Activated CD8-positive, alpha-beta memory T cell treated with anti-CD3 and anti-CD28 coated beads, Interleukin-2, amount 10 ng/mL, durations not matched to agents 7 days and 5 days (primary cell): ENCODE measurements around the gene SMC2. TPM values are rescaled to one million over a fixed set of nuclear protein-coding genes. Genes with fewer than 3 reads are reported as not detected.

Source experiments
- ATAC-seq: fragments of 150-1000 bp; cut with Tn5 transposase; one replicate; pipeline ENCODE4 v1.10.0; 2021; ENCODE audit warnings: moderate library complexity
- CTCF ChIA-PET: fragments of 350-600 bp; sonication (Branson Sonifier 250); formaldehyde crosslinking; loops from one replicate; lab custom pipeline; 2021; ENCODE audit warnings: antibody characterized with exemption; lab: Charles Lee
- DNase-seq: peaks from one replicate; pipeline ENCODE4 v3.0.0-alpha.2; 2020
- H3K27ac Mint-ChIP-seq: one replicate; pipeline ENCODE4 v1.8.0; 2021; ENCODE audit warnings: mild to moderate bottlenecking, mixed read lengths
- H3K27me3 Mint-ChIP-seq: one replicate; pipeline ENCODE4 v1.8.0; 2021; ENCODE audit warnings: mixed read lengths
- H3K36me3 Mint-ChIP-seq: one replicate; pipeline ENCODE4 v1.8.0; 2021; ENCODE audit warnings: mild to moderate bottlenecking, mixed read lengths
- H3K4me1 Mint-ChIP-seq: one replicate; pipeline ENCODE4 v1.8.0; 2021; ENCODE audit warnings: mixed read lengths
- H3K4me3 Mint-ChIP-seq: one replicate; pipeline ENCODE4 v1.8.0; 2021; ENCODE audit warnings: mild to moderate bottlenecking, moderate library complexity, mixed read lengths
- H3K9me3 Mint-ChIP-seq: one replicate; pipeline ENCODE4 v1.8.0; 2022; ENCODE audit warnings: low read depth, mixed read lengths
- total RNA-seq, 2 experiments: library from RNA; stranded (reverse); gene quantifications; one replicate each; pipeline ENCODE4 v1.2.3, GENCODE V29; 2021

The SMC2 gene
- 10 to 100 TPM; 60.0 to 68.8 TPM for total RNA-seq

DNA sequence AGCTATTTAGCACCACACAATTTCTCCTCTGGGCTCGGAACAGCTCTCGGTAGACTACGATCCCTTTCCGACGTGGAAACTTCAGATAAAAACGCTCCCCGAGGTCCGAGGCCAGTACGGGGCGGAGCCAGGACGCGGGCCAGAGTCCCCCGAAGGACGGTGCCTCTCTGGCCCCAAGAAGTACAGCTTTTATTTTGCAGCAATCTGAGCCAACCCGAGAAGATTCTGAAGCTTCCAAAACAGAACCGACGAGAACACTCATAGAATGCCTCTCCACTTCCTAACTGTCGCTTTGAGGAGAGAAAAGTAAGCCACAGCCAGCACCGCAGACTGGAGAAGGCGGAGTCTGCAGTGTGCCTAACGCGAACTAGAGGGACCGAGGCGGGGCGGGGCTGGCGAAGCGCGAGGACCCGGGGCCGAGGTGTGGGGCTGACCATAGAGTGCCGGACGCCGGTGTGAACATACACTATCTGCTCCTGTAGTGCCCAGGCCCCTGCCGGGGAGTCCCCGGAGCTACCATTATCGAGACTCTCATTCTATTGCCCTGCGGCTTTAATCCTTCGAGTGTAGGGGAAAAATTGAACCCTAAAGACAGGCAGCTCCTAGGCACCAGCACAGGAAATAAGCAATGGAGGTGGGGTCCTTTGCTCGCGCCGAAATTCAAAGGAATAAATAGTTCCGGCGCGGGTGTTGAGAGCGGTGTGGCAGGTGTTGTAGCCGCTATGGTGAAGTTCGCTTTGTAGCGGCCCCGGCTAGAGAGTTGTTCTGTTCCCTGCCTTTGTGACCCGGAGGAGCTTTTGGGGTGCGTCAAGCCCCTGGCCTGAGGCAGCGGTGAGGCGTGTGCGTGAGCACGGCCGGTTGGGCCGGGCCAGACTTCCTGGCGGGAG, at the start of gene SMC2:
TSS of gene SMC2 (plus strand) at position 663 of the 887 bp plus-strand sequence. CDS start 1,076 bp downstream, outside the sequence.
- Mint-ChIP-seq H3K4me3 (peak within 1 kb of the TSS; percentile 91), H3K4me1 (peaks cover 44% of the 10 kb centered on the region), H3K9me3 (no peaks in the 10 kb centered on the region), H3K27me3 (no peaks in the 10 kb centered on the region), H3K27ac (peak within 1 kb of the TSS; percentile 98), H3K36me3 (peaks cover 23% of the 10 kb centered on the region)
- DNase-seq (peak; percentile 95), ATAC-seq (peak; percentile 94)
- CTCF ChIA-PET = interaction anchor here (1.2 to 1.4 kb wide), 2 partner anchors 57 to 650 kb away, joined by 3 read pairs; no protein-coding TSS in a partner anchor

DNA sequence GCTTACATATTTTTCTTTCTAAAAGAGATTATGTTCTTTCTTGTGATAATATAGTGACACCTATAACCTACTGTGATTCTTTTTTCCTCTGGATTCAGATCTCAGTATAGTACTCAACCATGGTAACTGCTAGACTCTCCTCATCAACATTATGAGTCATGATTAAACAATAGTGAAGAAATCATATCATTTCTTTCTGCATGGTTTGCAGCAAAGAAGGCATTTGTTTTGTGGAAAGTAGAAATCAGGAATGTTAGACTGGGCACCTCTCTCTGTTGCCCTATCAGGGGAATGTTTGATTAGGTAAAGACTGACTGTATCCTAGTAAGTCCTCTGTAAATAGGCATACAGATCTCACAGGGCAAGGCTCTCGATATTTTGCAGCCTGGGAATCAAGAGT, 25.6 kb upstream of the SMC2 start:
- Mint-ChIP-seq H3K27me3 (peaks cover 2% of the 10 kb centered on the region), H3K27ac (no peak overlapping the region), H3K9me3 (no peaks in the 10 kb centered on the region), H3K36me3 (no peaks in the 10 kb centered on the region), H3K4me3 (no peak overlapping the region), H3K4me1 (no peaks in the 10 kb centered on the region)
- CTCF ChIA-PET = no interaction called here
- no peak for ATAC-seq
- no peak for DNase-seq

DNA sequence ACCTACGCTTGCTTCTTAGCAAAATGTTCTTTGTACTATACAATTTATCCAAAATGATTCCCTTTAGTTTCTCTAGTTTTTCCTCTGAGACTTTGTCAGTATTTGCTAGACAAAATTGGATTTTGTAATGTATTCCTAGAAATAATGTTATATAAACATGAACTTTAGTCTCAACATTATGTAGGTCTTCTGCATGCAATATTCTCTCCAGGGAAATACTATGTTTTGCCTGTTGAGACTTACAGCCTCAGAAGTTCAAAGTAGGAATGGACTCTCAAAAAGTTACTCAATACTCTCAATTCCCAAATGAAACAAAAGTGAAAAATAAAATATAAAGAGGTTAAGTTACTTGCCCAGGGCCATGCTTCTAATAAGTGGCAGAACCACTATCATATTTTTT, 24.8 kb upstream of the SMC2 start:
- DNase-seq (no peak), ATAC-seq (no peak)
- H3K36me3 Mint-ChIP-seq = no peaks in the 10 kb centered on the region
- no peaks in the 10 kb centered on the region for H3K9me3 Mint-ChIP-seq
- H3K4me3 Mint-ChIP-seq = no peak overlapping the region
- H3K27ac Mint-ChIP-seq = no peak overlapping the region
- CTCF ChIA-PET = no interaction called here
- H3K4me1 Mint-ChIP-seq = no peaks in the 10 kb centered on the region
- peaks cover 2% of the 10 kb centered on the region for H3K27me3 Mint-ChIP-seq

DNA sequence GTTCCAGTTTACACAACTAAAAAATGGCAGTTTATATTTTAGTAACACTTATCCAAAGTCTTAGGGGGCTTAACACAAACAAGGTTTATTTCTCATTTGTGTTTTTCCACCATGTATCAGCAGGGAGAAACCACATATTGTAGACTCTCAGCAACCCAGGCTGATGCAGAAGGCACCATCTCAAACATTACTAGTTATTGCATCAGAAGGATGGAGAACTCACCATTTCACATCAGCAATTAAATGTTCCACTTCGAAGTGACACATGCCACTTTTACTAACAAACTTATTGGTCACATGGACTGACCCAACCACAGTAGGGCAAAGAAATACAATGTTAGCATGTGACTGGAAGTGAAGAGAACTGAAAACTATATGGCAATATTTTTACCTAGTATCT, 22.5 kb upstream of the SMC2 start:
- ATAC-seq (no peak), DNase-seq (no peak)
- Mint-ChIP-seq H3K4me3 (no peak overlapping the region), H3K27me3 (peaks cover 5% of the 10 kb centered on the region), H3K9me3 (no peaks in the 10 kb centered on the region), H3K4me1 (no peaks in the 10 kb centered on the region), H3K27ac (no peak overlapping the region), H3K36me3 (no peaks in the 10 kb centered on the region)
- CTCF ChIA-PET = no interaction called here

GRCh38 chr9:104073098-104073769, 20.9 kb upstream of the SMC2 start:
- no peaks in the 10 kb centered on the region for H3K9me3 Mint-ChIP-seq
- no peak overlapping the region for H3K27ac Mint-ChIP-seq
- peaks cover 7% of the 10 kb centered on the region for H3K27me3 Mint-ChIP-seq
- no peaks in the 10 kb centered on the region for H3K36me3 Mint-ChIP-seq
- no peaks in the 10 kb centered on the region for H3K4me1 Mint-ChIP-seq
- DNase-seq (no peak), ATAC-seq (no peak)
- CTCF ChIA-PET = no interaction called here
- H3K4me3 Mint-ChIP-seq = no peak overlapping the region

- Mint-ChIP-seq H3K27me3 (peaks cover 10% of the 10 kb centered on the region), H3K9me3 (no peaks in the 10 kb centered on the region), H3K4me3 (no peak overlapping the region), H3K27ac (no peak overlapping the region), H3K36me3 (no peaks in the 10 kb centered on the region), H3K4me1 (no peaks in the 10 kb centered on the region)
- CTCF ChIA-PET = no interaction called here
- DNase-seq = no peak
- ATAC-seq = no peak
These were observed 20.4 kb upstream of the SMC2 start for GRCh38 chr9:104073770-104074133.

DNA sequence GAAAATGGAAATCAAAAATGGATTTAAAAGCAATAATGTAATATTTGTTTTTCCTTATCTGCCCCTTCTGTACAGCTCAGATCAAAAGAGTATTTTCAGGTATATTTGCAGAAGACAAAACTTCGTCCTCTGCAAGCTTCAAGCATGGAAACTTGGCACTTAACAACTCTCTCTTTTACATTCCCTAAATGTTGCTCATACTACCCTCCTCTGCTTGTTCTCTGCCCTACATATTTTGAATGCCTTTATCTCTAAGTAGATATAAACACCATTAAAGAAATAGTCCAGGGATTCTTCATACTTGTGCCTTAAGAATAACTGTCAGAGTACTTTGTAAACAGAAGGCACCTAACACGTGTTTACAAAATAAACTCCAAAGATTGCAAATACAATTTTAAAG, 19.2 kb upstream of the SMC2 start:
- ATAC-seq (no peak), DNase-seq (no peak)
- no peaks in the 10 kb centered on the region for H3K36me3 Mint-ChIP-seq
- no peak overlapping the region for H3K4me3 Mint-ChIP-seq
- H3K9me3 Mint-ChIP-seq = peaks cover 2% of the 10 kb centered on the region
- CTCF ChIA-PET = no interaction called here
- no peaks in the 10 kb centered on the region for H3K4me1 Mint-ChIP-seq
- peaks cover 17% of the 10 kb centered on the region for H3K27me3 Mint-ChIP-seq
- no peak overlapping the region for H3K27ac Mint-ChIP-seq

GRCh38 chr9:104075801-104076753, 18.0 kb upstream of the SMC2 start:
- no peak for ATAC-seq
- Mint-ChIP-seq H3K27ac (no peak overlapping the region), H3K27me3 (peaks cover 19% of the 10 kb centered on the region), H3K4me3 (no peak overlapping the region), H3K4me1 (no peaks in the 10 kb centered on the region), H3K36me3 (no peaks in the 10 kb centered on the region), H3K9me3 (peaks cover 2% of the 10 kb centered on the region)
- no peak for DNase-seq
- CTCF ChIA-PET = interaction anchor here (1.9 kb wide), 1 partner anchor 10 kb away, joined by 5 read pairs; no protein-coding TSS in a partner anchor

GRCh38 chr9:104078596-104078995, 15.5 kb upstream of the SMC2 start:
- DNase-seq (no peak), ATAC-seq (no peak)
- H3K9me3 Mint-ChIP-seq = peaks cover 2% of the 10 kb centered on the region
- H3K4me1 Mint-ChIP-seq = no peaks in the 10 kb centered on the region
- no peak overlapping the region for H3K4me3 Mint-ChIP-seq
- H3K27ac Mint-ChIP-seq = no peak overlapping the region
- H3K27me3 Mint-ChIP-seq = peaks cover 21% of the 10 kb centered on the region
- CTCF ChIA-PET = no interaction called here
- no peaks in the 10 kb centered on the region for H3K36me3 Mint-ChIP-seq

GRCh38 chr9:104080983-104081382, 13.1 kb upstream of the SMC2 start:
- peaks cover 23% of the 10 kb centered on the region for H3K27me3 Mint-ChIP-seq
- no peaks in the 10 kb centered on the region for H3K4me1 Mint-ChIP-seq
- H3K27ac Mint-ChIP-seq = no peak overlapping the region
- no peak for DNase-seq
- H3K36me3 Mint-ChIP-seq = no peaks in the 10 kb centered on the region
- H3K4me3 Mint-ChIP-seq = no peak overlapping the region
- peaks cover 2% of the 10 kb centered on the region for H3K9me3 Mint-ChIP-seq
- CTCF ChIA-PET = interaction anchor here (0.5 kb wide), 1 partner anchor 530 kb away, joined by 3 read pairs; no protein-coding TSS in a partner anchor
- ATAC-seq = no peak

DNA sequence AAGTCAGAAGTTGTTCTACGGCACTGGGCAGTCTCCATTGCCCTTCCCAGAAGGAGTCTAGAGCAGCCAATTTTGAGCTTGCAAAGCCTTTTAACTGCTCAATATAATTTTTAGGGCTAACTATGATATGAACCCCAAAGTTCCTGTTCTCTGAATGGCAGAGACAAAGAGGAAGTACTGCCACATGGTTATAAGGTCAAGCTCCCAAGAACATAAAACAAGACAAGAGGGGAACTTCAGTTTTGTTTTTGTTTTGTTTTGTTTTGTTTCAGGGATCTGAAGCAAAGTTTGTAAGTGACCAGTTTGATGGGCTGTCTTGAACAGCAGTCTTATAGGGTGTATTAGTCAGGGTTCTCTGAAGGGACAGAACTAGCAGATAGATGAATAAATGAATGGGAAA, 11.9 kb upstream of the SMC2 start:
- H3K27ac Mint-ChIP-seq = no peak overlapping the region
- no peak overlapping the region for H3K4me3 Mint-ChIP-seq
- DNase-seq (no peak), ATAC-seq (no peak)
- peaks cover 2% of the 10 kb centered on the region for H3K9me3 Mint-ChIP-seq
- CTCF ChIA-PET = no interaction called here
- H3K27me3 Mint-ChIP-seq = peaks cover 27% of the 10 kb centered on the region
- no peaks in the 10 kb centered on the region for H3K4me1 Mint-ChIP-seq
- no peaks in the 10 kb centered on the region for H3K36me3 Mint-ChIP-seq

- no peak overlapping the region for H3K27ac Mint-ChIP-seq
- CTCF ChIA-PET = no interaction called here
- peaks cover 22% of the 10 kb centered on the region for H3K27me3 Mint-ChIP-seq
- H3K9me3 Mint-ChIP-seq = no peaks in the 10 kb centered on the region
- ATAC-seq = no peak
- no peak for DNase-seq
- no peaks in the 10 kb centered on the region for H3K4me1 Mint-ChIP-seq
- no peak overlapping the region for H3K4me3 Mint-ChIP-seq
- no peaks in the 10 kb centered on the region for H3K36me3 Mint-ChIP-seq
These were observed 8.6 kb upstream of the SMC2 start for GRCh38 chr9:104085525-104085924.

DNA sequence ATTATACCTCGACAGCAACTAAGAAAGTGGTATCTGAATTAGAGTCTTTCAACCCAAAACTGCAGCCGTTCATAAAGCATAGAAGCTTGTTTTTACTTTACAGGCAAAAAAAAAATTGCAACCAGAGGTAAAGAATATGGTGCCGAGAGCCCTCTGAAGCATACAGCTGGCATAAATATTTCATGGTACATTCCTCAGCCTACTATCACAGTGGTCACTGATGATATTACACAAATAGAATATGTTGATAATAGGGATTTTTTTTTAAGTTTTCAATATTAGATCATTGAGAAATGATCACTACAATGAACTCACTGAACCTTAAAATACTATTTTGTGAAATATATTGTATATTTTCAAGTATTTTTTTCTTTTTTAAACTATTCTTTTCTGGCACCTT, 6.2 kb upstream of the SMC2 start:
- CTCF ChIA-PET = no interaction called here
- H3K36me3 Mint-ChIP-seq = peaks cover 2% of the 10 kb centered on the region
- H3K4me3 Mint-ChIP-seq = no peak overlapping the region
- DNase-seq (no peak), ATAC-seq (no peak)
- peaks cover 19% of the 10 kb centered on the region for H3K27me3 Mint-ChIP-seq
- H3K4me1 Mint-ChIP-seq = peaks cover 17% of the 10 kb centered on the region
- H3K9me3 Mint-ChIP-seq = no peaks in the 10 kb centered on the region
- no peak overlapping the region for H3K27ac Mint-ChIP-seq
